Transverse colon (tissue), 4 donors: Measurements from ENCODE around the gene GFPT2. TPM values are rescaled to one million over a fixed set of nuclear protein-coding genes. Genes with fewer than 3 reads are reported as not detected.

ENCODE experiments used
- DNase-seq: peaks from one replicate; pipeline ENCODE4 v3.0.0-alpha.2; 2019
- H3K27ac ChIP-seq, 4 donors: fragments of 200-600 bp; sonication (generic); 2 replicates each; pipeline ENCODE4 v1.5.1; 2016 to 2018; ENCODE audit warnings: inconsistent platforms in 4 of 4
- H3K27me3 ChIP-seq: fragments of 200-600 bp; sonication (generic); 2 replicates; pipeline ENCODE4 v1.5.1; 2017; ENCODE audit warnings: inconsistent platforms
- H3K36me3 ChIP-seq, 4 donors: fragments of 200-600 bp; sonication (generic); 2 replicates each; pipeline ENCODE4 v1.5.1; 2017 to 2019; ENCODE audit warnings: inconsistent platforms in 4 of 4
- H3K4me1 ChIP-seq, 4 donors: fragments of 200-600 bp; sonication (generic); 2 replicates each; pipeline ENCODE4 v1.5.1; 2017 to 2020; ENCODE audit warnings: inconsistent platforms in 4 of 4
- H3K4me3 ChIP-seq, 4 donors: fragments of 200-600 bp; sonication (generic); 1 replicate in 1 of 4; 2 replicates in 3 of 4; pipeline versions ENCODE4 v1.5.1 to v1.6.1; 2017 to 2019; ENCODE audit warnings: inconsistent platforms in 4 of 4
- H3K9me3 ChIP-seq, 2 donors: fragments of 200-600 bp; sonication (generic); 2 replicates each; pipeline ENCODE4 v1.5.1; 2017 to 2019; ENCODE audit warnings: inconsistent platforms in 2 of 2
- CTCF ChIP-seq, 5 experiments: fragments of 200-600 bp in 3 of 5; fragments of 450-650 bp in 2 of 5; sonication (generic) in 3 of 5; IDR thresholded peaks; 1 replicate in 2 of 5; 2 replicates in 3 of 5; pipeline ENCODE4 v1.5.1; 2016 to 2017; ENCODE audit warnings: antibody characterized with exemption in 5 of 5, inconsistent platforms in 3 of 5, mild to moderate bottlenecking in 2 of 5, moderate library complexity in 1 of 5
- EP300 ChIP-seq: sonication (generic); formaldehyde crosslinking; IDR thresholded peaks from one replicate; pipeline ENCODE4 v1.6.1; 2017; ENCODE audit warnings: antibody characterized with exemption, low read depth
- POLR2A ChIP-seq: fragments of 450-650 bp; IDR thresholded peaks from one replicate; pipeline ENCODE4 v1.6.1; 2016; ENCODE audit warnings: antibody characterized with exemption, mild to moderate bottlenecking, moderate library complexity
- POLR2AphosphoS5 ChIP-seq, 3 donors: sonication (generic); formaldehyde crosslinking; IDR thresholded peaks; one replicate each; pipeline ENCODE4 v1.6.1; 2016; ENCODE audit warnings: antibody characterized with exemption in 3 of 3
- WGBS, 2 donors: methylation state at CpG; one replicate each; pipeline ENCODE4 v1.1.5; 2018; ENCODE audit warnings: low coverage in 1 of 2; 5-methylcytosine and 5-hydroxymethylcytosine counted together
- in situ Hi-C, 4 donors: fragments of 200-750 bp; cut with MboI; loops; one replicate each; pipeline versions ENCODE4 v1.15.0 to v1.15.1; 2017; ENCODE audit warnings: low sequenced_read_pairs in 3 of 4, low pct_ligation_motif_present in 1 of 4, low pct_unique_long_range_greater_than_20kb in 1 of 4
- intact Hi-C: fragments of 100-400 bp; cut with DNase I; formaldehyde crosslinking; loops from one replicate; pipeline ENCODE4 v1.15.1; 2023; ENCODE audit warnings: low total_unique reads
- total RNA-seq, 4 donors: library from RNA; depleted of rRNA; stranded (reverse); fragments of >200 nt; gene quantifications; one replicate each; pipeline ENCODE4 v1.1.0, GENCODE V29; 2016

Gene GFPT2
- total RNA-seq, 4 donors from 2014 or later: 5.9 to 47.4 (median 11.2) TPM

DNA sequence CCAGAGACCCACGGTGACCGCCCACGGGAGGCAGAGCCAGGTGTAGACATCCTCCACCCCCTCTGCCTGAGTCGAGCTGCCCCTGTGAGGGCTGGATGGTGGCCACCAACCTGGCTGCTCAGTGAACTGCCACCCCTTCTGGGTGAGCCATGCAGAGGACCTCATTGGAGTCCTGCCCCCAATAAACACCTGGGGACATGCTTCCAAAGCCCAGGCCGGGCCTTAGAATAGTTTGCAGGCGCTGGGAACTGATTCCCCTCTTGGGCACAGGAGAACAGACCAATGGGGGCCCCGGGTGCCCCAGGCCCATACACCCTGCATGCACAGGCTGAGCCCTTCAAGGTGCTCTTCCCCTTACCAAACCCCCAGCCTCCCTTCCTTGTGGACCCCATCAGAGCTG lies 38.1 kb upstream of the GFPT2 start:
- no peak for DNase-seq
- no peaks in the 10 kb centered on the region for H3K9me3 ChIP-seq
- H3K4me1 ChIP-seq: no peaks in the 10 kb centered on the region
- no peaks in the 10 kb centered on the region for H3K27me3 ChIP-seq
- H3K4me3 ChIP-seq: no peak overlapping the region
- 61% methylated on average over 7 of the region's 7 CpGs; no CpG with 5 or more reads in 1 of the 2 donors for WGBS, 2 donors
- H3K27ac ChIP-seq: no peak overlapping the region
- no peak for TF ChIP-seq POLR2A
- no peak for TF ChIP-seq CTCF (IDR thresholded peaks at IDR 0.05)
- no peak for TF ChIP-seq POLR2AphosphoS5 (IDR thresholded peaks at IDR 0.05)
- no peak for TF ChIP-seq EP300
- intact Hi-C loops: no loop called here
- H3K36me3 ChIP-seq: no peaks in the 10 kb centered on the region
- in situ Hi-C loops: no loop called here

DNA sequence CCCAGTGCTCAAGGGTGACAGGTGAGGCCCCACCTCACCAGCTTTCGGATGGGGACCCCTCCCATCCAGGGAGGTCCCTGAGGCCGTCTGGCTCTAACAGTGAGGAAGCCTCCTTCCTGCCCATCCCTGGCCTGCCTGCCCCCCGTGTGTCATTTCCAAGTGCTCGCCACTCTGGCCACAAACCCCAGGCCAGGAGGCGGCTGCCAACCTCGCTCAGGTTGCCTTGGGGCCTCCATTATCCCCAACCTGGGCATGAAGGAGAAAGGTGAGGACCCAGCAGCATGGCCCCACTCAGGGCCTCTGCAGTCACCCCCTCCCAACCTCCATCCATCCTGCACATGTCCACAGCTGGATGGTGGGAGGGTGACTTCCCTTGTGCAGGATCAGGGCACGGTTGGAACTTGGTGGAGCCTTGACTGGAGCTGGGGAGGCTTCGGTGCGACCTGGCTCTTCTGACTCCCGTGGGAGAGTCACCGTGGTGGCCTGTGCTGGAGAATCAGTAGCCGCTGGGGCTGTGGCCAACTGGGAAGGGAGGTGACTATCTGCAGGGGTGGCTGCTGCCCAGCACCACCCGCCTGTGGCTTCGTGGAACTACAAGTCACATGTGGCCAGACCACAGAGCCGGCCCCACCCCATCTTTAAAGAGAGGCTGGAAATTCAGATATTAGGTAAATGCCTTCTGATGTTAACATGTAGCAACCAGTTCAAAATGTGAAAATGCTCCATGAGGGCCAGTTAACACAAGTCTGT lies 37.5 kb upstream of the GFPT2 start:
- Histone ChIP-seq H3K27me3 (no peaks in the 10 kb centered on the region), H3K4me1 (no peaks in the 10 kb centered on the region), H3K4me3 (no peak overlapping the region), H3K27ac (no peak overlapping the region), H3K36me3 (no peaks in the 10 kb centered on the region), H3K9me3 (no peaks in the 10 kb centered on the region)
- 86% methylated on average over 9 of the region's 15 CpGs; no CpG with 5 or more reads in 1 of the 2 donors for WGBS, 2 donors
- no peak for DNase-seq
- in situ Hi-C loops (no loop called here), intact Hi-C loops (no loop called here)
- no peak for TF ChIP-seq POLR2AphosphoS5 (IDR thresholded peaks at IDR 0.05)
- TF ChIP-seq POLR2A: no peak
- TF ChIP-seq CTCF (IDR thresholded peaks at IDR 0.05): no peak
- TF ChIP-seq EP300: no peak

DNA sequence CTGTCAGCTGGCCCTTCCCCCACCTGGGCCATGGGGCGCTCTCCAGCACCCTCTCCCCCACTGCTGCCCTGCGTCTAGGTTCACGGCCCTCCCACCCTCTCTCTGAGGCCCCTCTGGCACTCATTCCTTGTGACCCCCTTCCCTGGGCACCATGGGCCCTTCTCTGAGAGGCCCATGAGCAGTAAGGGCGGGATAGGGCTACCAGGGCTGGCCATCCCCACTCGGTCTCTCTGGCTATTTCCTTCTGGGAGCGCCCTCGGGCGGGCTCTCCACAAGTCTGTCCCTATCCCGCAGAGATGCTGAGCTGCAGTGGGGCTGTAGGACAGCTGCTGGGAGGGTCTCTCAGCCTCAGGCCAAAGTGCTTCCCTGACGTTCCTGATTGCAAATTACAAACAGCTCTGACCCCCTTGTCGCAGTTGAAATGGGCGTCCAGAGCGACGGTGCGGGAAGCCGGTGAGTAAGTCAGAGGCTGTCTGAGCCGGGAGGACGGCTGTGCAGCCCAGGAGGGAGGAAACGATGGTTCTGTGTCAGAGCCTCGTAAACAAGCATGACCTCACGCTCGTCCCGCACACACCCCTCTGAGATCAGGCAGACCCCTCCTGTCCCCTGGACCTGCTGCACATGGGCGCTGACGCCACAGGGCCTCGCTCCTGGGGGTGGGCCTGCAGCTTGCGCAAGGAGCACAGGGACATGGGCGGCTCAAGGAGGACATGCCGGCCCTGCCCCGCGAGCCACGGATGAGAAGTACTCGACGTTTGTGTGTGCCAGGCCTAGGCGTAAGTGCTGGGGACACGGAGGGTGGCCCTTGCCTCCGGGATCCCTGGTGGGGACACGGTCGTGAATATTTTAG lies 36.3 kb upstream of the GFPT2 start:
- intact Hi-C loops: no loop called here
- WGBS, 2 donors: 64% methylated on average over 39 of the region's 39 CpGs; no CpG with 5 or more reads in 1 of the 2 donors
- H3K27ac ChIP-seq: no peak overlapping the region
- in situ Hi-C loops: no loop called here
- no peak overlapping the region for H3K4me3 ChIP-seq
- TF ChIP-seq POLR2A (no peak), CTCF (IDR thresholded peaks at IDR 0.05) (no peak), EP300 (no peak), POLR2AphosphoS5 (IDR thresholded peaks at IDR 0.05) (no peak)
- no peaks in the 10 kb centered on the region for H3K36me3 ChIP-seq
- H3K27me3 ChIP-seq: no peaks in the 10 kb centered on the region
- no peaks in the 10 kb centered on the region for H3K9me3 ChIP-seq
- no peak for DNase-seq
- no peaks in the 10 kb centered on the region for H3K4me1 ChIP-seq

DNA sequence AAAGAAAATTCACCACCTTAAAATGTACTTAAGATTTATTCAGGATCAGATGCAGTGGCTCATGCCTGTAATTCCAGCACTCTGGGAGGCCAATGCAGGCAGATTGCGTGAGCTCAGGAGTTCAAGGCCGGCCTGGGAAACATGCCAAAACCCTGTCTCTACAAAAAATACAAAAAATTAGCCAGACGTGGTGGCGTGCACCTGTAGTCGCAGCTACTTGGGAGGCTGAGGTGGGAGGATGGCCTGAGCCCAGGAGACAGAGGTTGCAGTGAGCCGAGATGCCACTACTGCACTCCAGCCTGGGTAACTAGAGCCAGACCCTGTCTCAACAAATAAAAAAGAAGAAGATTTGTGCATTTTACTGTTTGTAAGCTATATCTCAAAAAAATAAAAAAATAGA lies 34.7 kb upstream of the GFPT2 start:
- 87 to 100% methylated on average over 3 to 6 of the region's 6 CpGs for WGBS, 2 donors
- Histone ChIP-seq H3K4me1 (no peaks in the 10 kb centered on the region), H3K27me3 (no peaks in the 10 kb centered on the region), H3K4me3 (no peak overlapping the region), H3K36me3 (no peaks in the 10 kb centered on the region), H3K27ac (no peak overlapping the region), H3K9me3 (no peaks in the 10 kb centered on the region)
- intact Hi-C loops: no loop called here
- DNase-seq: no peak
- TF ChIP-seq POLR2AphosphoS5 (IDR thresholded peaks at IDR 0.05) (no peak), EP300 (no peak), POLR2A (no peak), CTCF (IDR thresholded peaks at IDR 0.05) (no peak)
- in situ Hi-C loops: no loop called here
